HL-60 (cell line): ENCODE data around the gene AASS.
"Not testable (repeated sequence)": the region's sequence is repeated elsewhere in the genome, so short reads cannot be mapped to it uniquely, and the experiment has no call there.

Source experiments
- SPI1 ChIP-seq: IDR thresholded peaks from 2 replicates; pipeline ENCODE4 v1.6.1; 2012; ENCODE audit warnings: low read depth, mild to moderate bottlenecking, borderline replicate concordance
- TF ChIP-seq, protein P1 (sequence below): IDR thresholded peaks from one replicate; pipeline ENCODE4 v1.5.1; 2011; ENCODE audit warnings: low read length, control low read depth, inconsistent platforms; ENCODE audit not compliant: insufficient read depth
- TF ChIP-seq, protein P2 (sequence below): IDR thresholded peaks from 2 replicates; pipeline ENCODE4 v1.6.1; 2012; ENCODE audit warnings: low read depth; ENCODE audit not compliant: insufficient replicate concordance

DNA sequence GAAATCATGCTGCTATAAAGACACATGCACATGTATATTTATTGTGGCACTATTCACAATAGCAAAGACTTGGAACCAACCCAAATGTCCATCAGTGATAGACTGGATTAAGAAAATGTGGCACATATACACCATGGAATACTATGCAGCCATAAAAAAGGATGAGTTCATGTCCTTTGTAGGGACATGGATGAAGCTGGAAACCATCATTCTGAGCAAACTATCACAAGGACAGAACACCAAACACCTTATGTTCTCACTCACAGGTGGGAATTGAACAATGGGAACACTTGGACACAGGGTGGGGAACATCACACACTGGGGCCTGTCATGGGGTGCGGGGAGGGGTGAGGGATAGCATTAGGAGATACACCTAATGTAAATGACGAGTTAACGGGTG, 9.3 kb downstream of the AASS start:
- TF ChIP-seq, protein P1, sequence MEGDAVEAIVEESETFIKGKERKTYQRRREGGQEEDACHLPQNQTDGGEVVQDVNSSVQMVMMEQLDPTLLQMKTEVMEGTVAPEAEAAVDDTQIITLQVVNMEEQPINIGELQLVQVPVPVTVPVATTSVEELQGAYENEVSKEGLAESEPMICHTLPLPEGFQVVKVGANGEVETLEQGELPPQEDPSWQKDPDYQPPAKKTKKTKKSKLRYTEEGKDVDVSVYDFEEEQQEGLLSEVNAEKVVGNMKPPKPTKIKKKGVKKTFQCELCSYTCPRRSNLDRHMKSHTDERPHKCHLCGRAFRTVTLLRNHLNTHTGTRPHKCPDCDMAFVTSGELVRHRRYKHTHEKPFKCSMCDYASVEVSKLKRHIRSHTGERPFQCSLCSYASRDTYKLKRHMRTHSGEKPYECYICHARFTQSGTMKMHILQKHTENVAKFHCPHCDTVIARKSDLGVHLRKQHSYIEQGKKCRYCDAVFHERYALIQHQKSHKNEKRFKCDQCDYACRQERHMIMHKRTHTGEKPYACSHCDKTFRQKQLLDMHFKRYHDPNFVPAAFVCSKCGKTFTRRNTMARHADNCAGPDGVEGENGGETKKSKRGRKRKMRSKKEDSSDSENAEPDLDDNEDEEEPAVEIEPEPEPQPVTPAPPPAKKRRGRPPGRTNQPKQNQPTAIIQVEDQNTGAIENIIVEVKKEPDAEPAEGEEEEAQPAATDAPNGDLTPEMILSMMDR: not testable (repeated sequence)
- TF ChIP-seq SPI1: not testable (repeated sequence)
- TF ChIP-seq, protein P2, sequence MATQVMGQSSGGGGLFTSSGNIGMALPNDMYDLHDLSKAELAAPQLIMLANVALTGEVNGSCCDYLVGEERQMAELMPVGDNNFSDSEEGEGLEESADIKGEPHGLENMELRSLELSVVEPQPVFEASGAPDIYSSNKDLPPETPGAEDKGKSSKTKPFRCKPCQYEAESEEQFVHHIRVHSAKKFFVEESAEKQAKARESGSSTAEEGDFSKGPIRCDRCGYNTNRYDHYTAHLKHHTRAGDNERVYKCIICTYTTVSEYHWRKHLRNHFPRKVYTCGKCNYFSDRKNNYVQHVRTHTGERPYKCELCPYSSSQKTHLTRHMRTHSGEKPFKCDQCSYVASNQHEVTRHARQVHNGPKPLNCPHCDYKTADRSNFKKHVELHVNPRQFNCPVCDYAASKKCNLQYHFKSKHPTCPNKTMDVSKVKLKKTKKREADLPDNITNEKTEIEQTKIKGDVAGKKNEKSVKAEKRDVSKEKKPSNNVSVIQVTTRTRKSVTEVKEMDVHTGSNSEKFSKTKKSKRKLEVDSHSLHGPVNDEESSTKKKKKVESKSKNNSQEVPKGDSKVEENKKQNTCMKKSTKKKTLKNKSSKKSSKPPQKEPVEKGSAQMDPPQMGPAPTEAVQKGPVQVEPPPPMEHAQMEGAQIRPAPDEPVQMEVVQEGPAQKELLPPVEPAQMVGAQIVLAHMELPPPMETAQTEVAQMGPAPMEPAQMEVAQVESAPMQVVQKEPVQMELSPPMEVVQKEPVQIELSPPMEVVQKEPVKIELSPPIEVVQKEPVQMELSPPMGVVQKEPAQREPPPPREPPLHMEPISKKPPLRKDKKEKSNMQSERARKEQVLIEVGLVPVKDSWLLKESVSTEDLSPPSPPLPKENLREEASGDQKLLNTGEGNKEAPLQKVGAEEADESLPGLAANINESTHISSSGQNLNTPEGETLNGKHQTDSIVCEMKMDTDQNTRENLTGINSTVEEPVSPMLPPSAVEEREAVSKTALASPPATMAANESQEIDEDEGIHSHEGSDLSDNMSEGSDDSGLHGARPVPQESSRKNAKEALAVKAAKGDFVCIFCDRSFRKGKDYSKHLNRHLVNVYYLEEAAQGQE: not testable (repeated sequence)
